Stomach (tissue), 9 donors: ENCODE measurements around the gene KCNQ1. TPM values are rescaled to one million over a fixed set of nuclear protein-coding genes. Genes with fewer than 3 reads are reported as not detected.

Experiments used
- DNase-seq, 2 donors: peaks; one replicate each; pipeline versions ENCODE4 v3.0.0 to v3.0.0-alpha.2; 2013 to 2019
- H3K27ac ChIP-seq, 5 donors: fragments of 200-600 bp in 4 of 5; sonication (generic) in 4 of 5; one replicate each; pipeline ENCODE4 v1.5.1; 2013 to 2019; ENCODE audit warnings: mild to moderate bottlenecking in 1 of 5, moderate library complexity in 1 of 5
- H3K27me3 ChIP-seq, 3 donors: fragments of 200-600 bp; sonication (generic); one replicate each; pipeline ENCODE4 v1.5.1; 2017 to 2019; ENCODE audit warnings: mixed run types in 1 of 3
- H3K36me3 ChIP-seq, 4 donors: fragments of 200-600 bp; sonication (generic); 1 replicate in 3 of 4; 2 replicates in 1 of 4; pipeline ENCODE4 v1.5.1; 2016 to 2019
- H3K4me1 ChIP-seq, 4 donors: fragments of 200-600 bp; sonication (generic); one replicate each; pipeline ENCODE4 v1.5.1; 2016 to 2019
- H3K4me3 ChIP-seq, 4 donors: fragments of 200-600 bp; sonication (generic) in 3 of 4; one replicate each; pipeline ENCODE4 v1.5.1; 2016 to 2019; ENCODE audit warnings: mild to moderate bottlenecking in 1 of 4
- H3K9me3 ChIP-seq, 4 donors: fragments of 200-600 bp; sonication (generic); one replicate each; pipeline ENCODE4 v1.5.1; 2016 to 2019
- CTCF ChIP-seq, 7 experiments: fragments of 450-650 bp in 4 of 7; fragments of 200-600 bp in 3 of 7; sonication (generic) in 3 of 7; IDR thresholded peaks; one replicate each; pipeline ENCODE4 v1.5.1; 2016 to 2019; ENCODE audit warnings: antibody characterized with exemption in 7 of 7, control low read depth in 2 of 7, mild to moderate bottlenecking in 1 of 7
- EP300 ChIP-seq: sonication (generic); formaldehyde crosslinking; IDR thresholded peaks from one replicate; pipeline ENCODE4 v1.6.1; 2017; ENCODE audit warnings: antibody characterized with exemption
- POLR2A ChIP-seq, 4 donors: fragments of 450-650 bp; IDR thresholded peaks; one replicate each; pipeline ENCODE4 v1.6.1; 2016; ENCODE audit warnings: antibody characterized with exemption in 4 of 4, control low read depth in 2 of 4, mild to moderate bottlenecking in 1 of 4, moderate library complexity in 1 of 4
- POLR2AphosphoS5 ChIP-seq, 3 donors: sonication (generic); formaldehyde crosslinking; IDR thresholded peaks; one replicate each; pipeline ENCODE4 v1.6.1; 2016; ENCODE audit warnings: antibody characterized with exemption in 3 of 3
- WGBS, 5 donors: extraction: QIAGEN DNeasy Blood & Tissue Kit in 3 of 5; methylation state at CpG; one replicate each; pipeline versions ENCODE4 v1.1.5 to v1.1.7; 2013 to 2018; 5-methylcytosine and 5-hydroxymethylcytosine counted together
- intact Hi-C: fragments of 100-400 bp; cut with DNase I; formaldehyde crosslinking; loops from one replicate; pipeline ENCODE4 v1.15.1; 2023; ENCODE audit warnings: low total_unique reads
- polyA plus RNA-seq, 3 donors: library from polyadenylated mRNA; stranded (reverse); fragments of 200-250 nt; gene quantifications; one replicate each; pipeline ENCODE4 v1.2.3, GENCODE V29; 2013
- total RNA-seq, 5 donors: library from RNA; depleted of rRNA; stranded (reverse); fragments of >200 nt; gene quantifications; one replicate each; pipeline versions ENCODE4 v1.1.0 to v1.2.3, GENCODE V29; 2014 to 2016
- donor health status: healthy with polysubstance abuse.
- donor health status: Bipolar disorder and iron deficiency.
- donor health status: healthy.

Gene KCNQ1
- total and polyA plus RNA-seq, 8 donors, result 12.1 to 155 (median 49.0) TPM

DNA sequence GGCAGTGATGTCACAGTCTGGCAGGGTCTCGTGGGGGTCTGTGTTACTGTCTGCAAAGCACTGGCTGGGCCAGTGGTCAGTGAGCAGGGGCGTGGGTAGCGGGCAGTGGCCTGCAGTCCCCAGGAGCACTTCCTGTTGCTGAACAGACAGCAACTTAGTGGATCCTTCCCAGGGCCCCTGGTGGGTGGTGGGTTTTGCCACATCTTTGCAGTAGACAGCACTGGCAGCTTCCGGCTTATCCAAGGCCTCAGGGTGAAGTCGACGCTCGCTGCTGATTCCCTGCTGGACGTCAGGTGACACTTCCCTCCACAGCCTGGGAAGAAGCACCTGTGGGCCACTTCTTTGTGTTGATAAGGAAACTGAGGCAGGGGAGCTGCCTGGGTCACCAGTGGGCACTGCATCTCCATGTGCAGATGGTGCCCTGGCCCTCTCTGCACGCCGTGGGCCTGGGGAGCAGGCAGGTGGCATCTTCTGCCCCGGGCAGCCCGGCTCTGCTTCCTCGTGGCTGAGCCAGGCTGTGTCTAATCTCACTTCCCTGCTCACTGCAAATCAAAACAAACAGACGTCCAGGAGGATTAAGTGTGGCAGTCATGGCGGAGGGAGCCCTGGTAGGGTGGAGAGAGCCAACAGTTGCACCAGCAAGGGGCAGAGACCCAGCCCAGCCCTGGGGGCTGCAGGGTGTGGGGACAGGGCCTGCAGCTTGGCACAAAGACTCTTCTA, 79.8 kb downstream of the KCNQ1 start:
- Histone ChIP-seq H3K4me1 (peaks cover 30 to 38% (median 37%) of the 10 kb centered on the region in 4 donors), H3K27me3 (peaks cover 0 to 24% (median 0%) of the 10 kb centered on the region in 3 donors), H3K36me3 (peaks cover 0 to 9% (median 0%) of the 10 kb centered on the region in 4 donors), H3K27ac (peak overlapping the region in 3 of 5 donors; percentile 6 to 79 (median 14)), H3K4me3 (no peak overlapping the region), H3K9me3 (no peaks in the 10 kb centered on the region)
- 38 to 61% (median 55%) methylated on average over 11 to 15 of the region's 15 CpGs for WGBS, 5 donors
- TF ChIP-seq POLR2A (IDR thresholded peaks at IDR 0.05) (no peak), EP300 (no peak), CTCF (IDR thresholded peaks at IDR 0.05) (no peak), POLR2AphosphoS5 (IDR thresholded peaks at IDR 0.05) (no peak)
- peak in 1 of 2 donors; percentile 26 for DNase-seq
- intact Hi-C loops, result loop anchor here (5.0 kb wide), 1 partner anchor 92 kb away; no protein-coding TSS in a partner anchor

DNA sequence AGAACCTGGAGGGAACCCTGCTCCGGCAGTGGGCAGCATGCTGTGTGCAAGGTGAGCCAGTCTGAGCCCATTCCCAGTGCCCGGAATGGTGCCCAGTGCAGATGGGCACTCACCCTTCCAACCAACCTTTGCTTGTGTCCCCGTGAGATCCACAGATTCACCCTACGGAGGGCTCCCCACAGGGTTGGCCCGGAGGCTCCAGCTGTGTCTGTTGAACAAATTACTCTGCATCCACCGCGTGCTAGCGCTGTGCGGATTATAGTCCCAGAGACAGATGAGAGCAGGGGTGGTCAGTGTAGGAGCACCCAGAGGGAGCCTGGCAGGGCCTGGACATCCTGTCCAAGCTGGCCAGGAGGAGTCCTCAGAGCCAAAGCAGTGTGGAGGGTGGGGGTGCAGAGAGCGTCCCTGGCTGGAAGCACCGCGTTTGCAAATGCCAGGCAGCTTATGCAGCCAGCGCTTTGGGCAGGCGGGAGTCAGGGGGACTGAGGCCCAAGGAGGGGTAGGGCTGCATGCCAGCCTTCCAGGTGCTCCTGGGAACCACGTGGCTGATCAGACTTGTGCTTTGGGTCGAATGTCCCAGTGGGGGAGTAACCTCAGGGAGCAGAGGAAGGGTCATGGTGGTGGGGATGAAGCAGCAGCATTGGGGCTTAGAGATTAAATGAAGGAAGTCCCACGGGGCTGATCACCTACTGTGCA, 80.5 kb downstream of the KCNQ1 start:
- no peak overlapping the region for H3K4me3 ChIP-seq
- TF ChIP-seq CTCF (IDR thresholded peaks at IDR 0.05), result no peak
- no peak for TF ChIP-seq POLR2AphosphoS5 (IDR thresholded peaks at IDR 0.05)
- no peak for TF ChIP-seq EP300
- TF ChIP-seq POLR2A (IDR thresholded peaks at IDR 0.05), result no peak
- DNase-seq, result peak in 1 of 2 donors; percentile 61
- intact Hi-C loops, result loop anchor here (5.0 kb wide), 1 partner anchor 93 kb away; no protein-coding TSS in a partner anchor
- H3K27me3 ChIP-seq, result peaks cover 0 to 24% (median 0%) of the 10 kb centered on the region in 3 donors
- 52 to 76% (median 57%) methylated on average over 12 to 17 of the region's 17 CpGs for WGBS, 5 donors
- H3K36me3 ChIP-seq, result peaks cover 0 to 16% (median 1%) of the 10 kb centered on the region in 4 donors
- H3K4me1 ChIP-seq, result peaks cover 30 to 38% (median 37%) of the 10 kb centered on the region in 4 donors
- peak overlapping the region in 4 of 5 donors; percentile 71 to 89 (median 80) for H3K27ac ChIP-seq
- H3K9me3 ChIP-seq, result no peaks in the 10 kb centered on the region

- peak in 1 of 2 donors; percentile 63 for DNase-seq
- Histone ChIP-seq H3K36me3 (peaks cover 0 to 16% (median 2%) of the 10 kb centered on the region in 4 donors), H3K27me3 (peaks cover 0 to 24% (median 0%) of the 10 kb centered on the region in 3 donors), H3K4me3 (peak overlapping the region in 2 of 4 donors; percentile 23 to 35), H3K27ac (peak overlapping the region; percentile 71 to 89 (median 80)), H3K9me3 (no peaks in the 10 kb centered on the region), H3K4me1 (peaks cover 30 to 39% (median 38%) of the 10 kb centered on the region in 4 donors)
- no peak for TF ChIP-seq POLR2A (IDR thresholded peaks at IDR 0.05)
- no peak for TF ChIP-seq CTCF (IDR thresholded peaks at IDR 0.05)
- no peak for TF ChIP-seq POLR2AphosphoS5 (IDR thresholded peaks at IDR 0.05)
- TF ChIP-seq EP300, result no peak
- intact Hi-C loops, result loop anchor here (5.0 kb wide), 1 partner anchor 94 kb away; no protein-coding TSS in a partner anchor
- WGBS, 5 donors, result 37 to 62% (median 55%) methylated on average over 15 of the region's 15 CpGs
These were observed 81.4 kb downstream of the KCNQ1 start for GRCh38 chr11:2525941-2526807.
